ENCODE results near the gene ME2. TPM values are rescaled to one million over a fixed set of nuclear protein-coding genes. Genes with fewer than 3 reads are reported as not detected.

Gene ME2
- total RNA-seq, 4 donors from 2014 or later, result 31.9 to 51.5 (median 46.4) TPM

DNA sequence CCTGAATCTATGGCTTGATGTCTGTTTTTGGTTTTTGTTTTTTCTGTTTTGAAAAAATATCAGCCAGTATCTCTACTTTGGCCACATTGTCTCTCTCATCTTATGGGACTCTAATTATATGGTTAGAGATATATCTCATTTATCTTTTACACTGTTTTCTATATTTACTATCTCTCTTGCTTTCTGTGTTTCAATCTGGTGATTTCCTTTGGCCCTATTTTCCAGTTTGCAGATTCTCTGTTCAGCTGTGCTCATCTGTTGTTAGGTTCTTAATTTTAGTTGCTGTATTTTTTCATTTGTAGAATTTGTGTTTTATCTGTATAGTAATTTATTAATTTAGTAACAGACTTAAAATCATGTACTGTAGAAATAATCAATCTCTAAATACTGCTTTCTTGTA, 47.6 kb downstream of the ME2 start:
- TF ChIP-seq, protein P1, sequence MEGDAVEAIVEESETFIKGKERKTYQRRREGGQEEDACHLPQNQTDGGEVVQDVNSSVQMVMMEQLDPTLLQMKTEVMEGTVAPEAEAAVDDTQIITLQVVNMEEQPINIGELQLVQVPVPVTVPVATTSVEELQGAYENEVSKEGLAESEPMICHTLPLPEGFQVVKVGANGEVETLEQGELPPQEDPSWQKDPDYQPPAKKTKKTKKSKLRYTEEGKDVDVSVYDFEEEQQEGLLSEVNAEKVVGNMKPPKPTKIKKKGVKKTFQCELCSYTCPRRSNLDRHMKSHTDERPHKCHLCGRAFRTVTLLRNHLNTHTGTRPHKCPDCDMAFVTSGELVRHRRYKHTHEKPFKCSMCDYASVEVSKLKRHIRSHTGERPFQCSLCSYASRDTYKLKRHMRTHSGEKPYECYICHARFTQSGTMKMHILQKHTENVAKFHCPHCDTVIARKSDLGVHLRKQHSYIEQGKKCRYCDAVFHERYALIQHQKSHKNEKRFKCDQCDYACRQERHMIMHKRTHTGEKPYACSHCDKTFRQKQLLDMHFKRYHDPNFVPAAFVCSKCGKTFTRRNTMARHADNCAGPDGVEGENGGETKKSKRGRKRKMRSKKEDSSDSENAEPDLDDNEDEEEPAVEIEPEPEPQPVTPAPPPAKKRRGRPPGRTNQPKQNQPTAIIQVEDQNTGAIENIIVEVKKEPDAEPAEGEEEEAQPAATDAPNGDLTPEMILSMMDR (IDR thresholded peaks at IDR 0.05), result no peak
- no peak for TF ChIP-seq POLR2A (IDR thresholded peaks at IDR 0.05)
- Histone ChIP-seq H3K4me3 (replicated peaks in 1 of 3) (no peak overlapping the region), H3K4me1 (no peaks in the 10 kb centered on the region), H3K27ac (no peak overlapping the region), H3K36me3 (peaks cover 6 to 13% of the 10 kb centered on the region in 2 donors), H3K27me3 (no peaks in the 10 kb centered on the region), H3K9me3 (no peaks in the 10 kb centered on the region)
- intact Hi-C loops (cut with DNase I), result no loop called here
- no peak for DNase-seq

DNA sequence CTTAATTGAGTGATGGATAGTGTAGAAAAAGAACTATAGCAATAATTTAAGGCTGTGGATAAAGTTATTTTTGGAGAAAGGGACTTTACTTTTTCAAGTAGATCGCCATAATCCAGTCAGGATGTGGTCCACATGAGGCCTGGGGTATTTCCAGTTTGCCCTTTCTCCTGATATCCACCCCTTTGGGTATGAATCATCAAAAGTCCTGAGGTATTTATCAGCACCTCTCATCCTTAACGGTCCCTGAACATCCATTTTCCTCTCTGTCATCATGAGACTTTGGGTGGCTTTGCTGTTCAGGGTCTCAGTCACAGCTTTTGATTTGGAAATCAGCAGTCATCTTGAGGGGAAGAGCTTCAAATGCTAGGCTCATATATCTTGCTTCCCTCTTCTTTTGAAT, 49.6 kb downstream of the ME2 start:
- H3K27me3 ChIP-seq, result no peaks in the 10 kb centered on the region
- no peak overlapping the region for H3K4me3 ChIP-seq (replicated peaks in 1 of 3)
- H3K27ac ChIP-seq, result no peak overlapping the region
- peaks cover 6 to 13% of the 10 kb centered on the region in 2 donors for H3K36me3 ChIP-seq
- intact Hi-C loops (cut with DNase I), result no loop called here
- H3K9me3 ChIP-seq, result no peaks in the 10 kb centered on the region
- 92 to 97% methylated on average over 2 of the region's 2 CpGs for WGBS, 2 donors
- TF ChIP-seq POLR2A (IDR thresholded peaks at IDR 0.05), result no peak
- TF ChIP-seq, protein P1 (IDR thresholded peaks at IDR 0.05), result no peak
- H3K4me1 ChIP-seq, result no peaks in the 10 kb centered on the region
- no peak for DNase-seq

DNA sequence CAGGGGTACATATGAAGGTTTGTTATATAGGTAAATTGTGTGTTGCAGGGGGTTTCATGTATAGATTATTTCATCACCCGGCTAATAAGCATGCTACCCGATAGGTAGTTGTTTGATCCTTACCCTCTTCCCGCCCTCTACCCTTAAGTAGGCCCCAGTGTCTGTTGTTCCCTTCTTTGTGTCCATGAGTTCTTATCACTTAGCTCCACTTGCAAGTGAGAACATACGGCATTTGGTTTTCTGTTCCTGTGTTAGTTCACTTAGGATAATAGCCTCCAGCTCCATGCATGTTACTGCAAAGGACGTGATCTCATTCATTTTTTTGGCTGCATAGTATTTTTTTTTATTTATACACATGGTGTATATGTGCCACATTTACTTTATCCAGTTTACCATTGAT, 54.8 kb downstream of the ME2 start:
- Histone ChIP-seq H3K4me1 (no peaks in the 10 kb centered on the region), H3K36me3 (no peaks in the 10 kb centered on the region), H3K27me3 (no peaks in the 10 kb centered on the region), H3K9me3 (no peaks in the 10 kb centered on the region), H3K27ac (no peak overlapping the region), H3K4me3 (replicated peaks in 1 of 3) (no peak overlapping the region)
- no peak for DNase-seq
- TF ChIP-seq, protein P1 (IDR thresholded peaks at IDR 0.05), result no peak
- TF ChIP-seq POLR2A (IDR thresholded peaks at IDR 0.05), result no peak
- intact Hi-C loops (cut with DNase I), result no loop called here
- 94 to 99% methylated on average over 5 of the region's 5 CpGs for WGBS, 2 donors

DNA sequence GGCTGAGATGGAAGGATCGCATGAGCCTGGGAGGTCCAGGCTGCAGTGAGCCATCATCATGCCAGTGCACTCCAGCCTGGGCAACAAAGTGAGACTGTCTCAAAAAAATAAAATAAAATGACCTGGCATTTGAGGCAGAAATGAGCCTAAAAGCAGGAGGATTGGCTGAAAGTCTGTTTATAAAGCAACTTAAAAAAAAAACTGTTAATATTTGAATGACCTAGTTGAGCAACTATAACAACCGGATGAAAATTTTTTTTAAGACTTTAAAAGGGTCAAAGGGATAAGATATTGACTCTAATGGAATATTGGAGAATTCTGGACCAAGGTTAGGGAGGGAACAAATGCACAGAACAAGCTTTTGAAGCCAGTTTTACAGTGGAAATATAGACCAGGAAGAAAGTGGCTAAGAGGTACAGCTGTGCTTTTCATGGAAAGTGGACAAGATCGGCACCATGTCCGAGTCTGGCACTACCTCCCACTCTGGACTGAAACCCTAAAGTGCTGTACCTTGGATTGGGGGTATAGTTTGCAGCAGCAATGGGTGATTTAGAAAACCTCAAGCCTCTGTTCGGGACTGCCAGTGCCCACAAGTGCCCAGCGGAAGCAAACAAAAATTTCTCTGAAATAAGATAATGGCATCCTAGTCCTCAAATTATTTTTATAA, 55.8 kb downstream of the ME2 start:
- intact Hi-C loops (cut with DNase I), result no loop called here
- no peak for TF ChIP-seq POLR2A (IDR thresholded peaks at IDR 0.05)
- TF ChIP-seq, protein P1 (IDR thresholded peaks at IDR 0.05), result no peak
- Histone ChIP-seq H3K27me3 (no peaks in the 10 kb centered on the region), H3K4me1 (no peaks in the 10 kb centered on the region), H3K27ac (no peak overlapping the region), H3K36me3 (no peaks in the 10 kb centered on the region), H3K9me3 (no peaks in the 10 kb centered on the region), H3K4me3 (replicated peaks in 1 of 3) (no peak overlapping the region)
- no peak for DNase-seq
- WGBS, 2 donors, result 97% methylated on average over 6 of the region's 6 CpGs

DNA sequence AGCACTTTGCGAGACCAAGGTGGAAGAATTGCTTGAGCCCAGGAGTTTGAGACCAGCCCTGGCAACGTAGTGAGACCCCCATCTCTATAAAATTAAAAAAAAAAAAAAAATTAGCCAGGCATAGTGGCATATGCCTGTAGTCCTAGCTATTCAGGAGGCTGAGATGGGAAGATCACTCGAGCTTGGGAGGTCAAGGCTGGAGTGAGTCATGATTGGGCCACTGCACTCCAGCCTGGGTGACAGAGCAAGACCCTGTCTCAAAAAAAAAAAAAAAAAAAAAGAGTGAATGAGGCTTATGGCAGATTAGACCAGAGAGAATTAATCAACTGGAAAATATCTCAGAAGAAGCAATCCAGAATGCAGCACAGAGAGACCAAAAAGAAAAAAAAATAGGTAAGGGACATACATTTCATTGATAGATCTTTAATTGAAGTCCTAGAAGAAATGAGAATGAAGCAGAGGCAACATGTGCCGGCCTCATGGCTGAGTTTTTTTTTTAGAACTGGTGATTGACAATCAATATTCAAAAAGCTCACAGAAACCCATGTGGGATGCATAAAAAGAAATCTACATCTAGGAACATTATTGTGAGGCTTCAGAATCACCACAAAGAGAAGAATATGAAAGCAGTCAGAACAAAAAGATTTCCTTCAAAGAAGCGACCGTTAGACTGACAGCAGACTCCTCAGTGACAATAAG, 56.7 kb downstream of the ME2 start:
- H3K9me3 ChIP-seq, result no peaks in the 10 kb centered on the region
- H3K27ac ChIP-seq, result no peak overlapping the region
- WGBS, 2 donors, result 96% methylated on average over 6 of the region's 6 CpGs
- no peaks in the 10 kb centered on the region for H3K4me1 ChIP-seq
- TF ChIP-seq, protein P1 (IDR thresholded peaks at IDR 0.05), result no peak
- no peak for TF ChIP-seq POLR2A (IDR thresholded peaks at IDR 0.05)
- no peaks in the 10 kb centered on the region for H3K36me3 ChIP-seq
- H3K27me3 ChIP-seq, result no peaks in the 10 kb centered on the region
- DNase-seq, result no peak
- intact Hi-C loops (cut with DNase I), result no loop called here
- no peak overlapping the region for H3K4me3 ChIP-seq (replicated peaks in 1 of 3)
